Measurements from ENCODE around the gene CACNG3. TPM values are rescaled to one million over a fixed set of nuclear protein-coding genes. Genes with fewer than 3 reads are reported as not detected.

CACNG3 gene
- total and polyA plus RNA-seq, 2 donors (not counting 3 experiments of a cell fraction or from before 2014, with no cell fraction given): not detected

- Histone ChIP-seq H3K9me3 (replicated peaks; ENCODE audit: control insufficient read depth, insufficient read depth, low read length) (no peaks in the 10 kb centered on the region), H3K27ac (ENCODE audit: insufficient read depth, low read depth, low read length) (no peak overlapping the region), H2AFZ (ENCODE audit: low read depth, low read length) (no peak overlapping the region), H3K79me2 (ENCODE audit: control insufficient read depth, insufficient read depth, low read length) (no peaks in the 10 kb centered on the region), H3K4me3 (replicated peaks in 1 of 3; ENCODE audit: insufficient read depth in 1 of 3, low read depth in 1 of 3, low read length in 3 of 3) (no peak overlapping the region), H4K20me1 (replicated peaks; ENCODE audit: control insufficient read depth, extremely low read depth, insufficient read depth, low read length) (no peaks in the 10 kb centered on the region), H3K27me3 (ENCODE audit: control insufficient read depth in 2 of 2, insufficient read depth in 2 of 2, low read length in 2 of 2) (no peaks in the 10 kb centered on the region), H3K4me1 (ENCODE audit: control insufficient read depth, extremely low read depth, insufficient read depth, low read length) (no peaks in the 10 kb centered on the region), H3K9ac (replicated peaks; ENCODE audit: extremely low read depth, insufficient read depth, low read length) (no peak overlapping the region), H3K9me1 (replicated peaks; ENCODE audit: control insufficient read depth, extremely low read depth, insufficient read depth, low read length) (no peaks in the 10 kb centered on the region), H3K4me2 (ENCODE audit: insufficient read depth, low read length) (no peak overlapping the region), H3K36me3 (ENCODE audit: control insufficient read depth in 2 of 2, extremely low read depth in 1 of 2, insufficient read depth in 2 of 2, low read length in 2 of 2) (no peaks in the 10 kb centered on the region)
- DNase-seq (ENCODE audit: low read depth, low spot score): no peak
- ChIA-PET POLR2A (no interaction called here), CTCF (no interaction called here)
- dilution Hi-C loops (cut with MboI; ENCODE audit: extremely low pct_ligation_motif_present, low sequenced_read_pairs): no loop called here
- no peak for TF ChIP-seq MAX (IDR thresholded peaks at IDR 0.05; ENCODE audit: insufficient read depth, insufficient read length)
- TF ChIP-seq MYC (IDR thresholded peaks at IDR 0.05; ENCODE audit: low read depth, low read length): no peak
- TF ChIP-seq EZH2 (IDR thresholded peaks at IDR 0.05; ENCODE audit: borderline replicate concordance, low read depth, low read length, severe bottlenecking): no peak
- no peak for TF ChIP-seq JUN (IDR thresholded peaks at IDR 0.05; ENCODE audit: borderline replicate concordance, insufficient read depth, insufficient read length, low read depth)
- TF ChIP-seq POLR2A (IDR thresholded peaks at IDR 0.05; ENCODE audit: low read depth, low read length): no peak
- TF ChIP-seq GATA2 (IDR thresholded peaks at IDR 0.05; ENCODE audit: insufficient read depth, insufficient read length, low read depth, low read length): no peak
- TF ChIP-seq POLR2AphosphoS5 (IDR thresholded peaks at IDR 0.05; ENCODE audit: insufficient read depth, low read depth, low read length): no peak
- no peak for TF ChIP-seq CTCF (IDR thresholded peaks at IDR 0.05; ENCODE audit: extremely low read depth in 1 of 2, insufficient read depth in 1 of 2, low read depth in 1 of 2, low read length in 2 of 2)
- TF ChIP-seq FOS (IDR thresholded peaks at IDR 0.05; ENCODE audit: borderline replicate concordance, insufficient read depth, low read length): no peak
- no TSS peak for BruUV-seq (replicated peaks)
- intact Hi-C loops (cut with micrococcal nuclease): no loop called here
- FAIRE-seq: no peak
Observed at GRCh38 chr16:24349320-24349719, 93.2 kb downstream of the CACNG3 start.
